GM21423 (cell line): ENCODE results near the gene SLN.

Experiments used
- ATAC-seq: cut with Tn5 transposase; IDR thresholded peaks from one replicate; pipeline ENCODE4 v1.9.1; 2021; ENCODE audit warnings: mild to moderate bottlenecking, moderate library complexity; ENCODE audit not compliant: unreplicated experiment

Gene SLN

GRCh38 chr11:107719557-107720302 lies 7.9 kb upstream of the SLN start:
- ATAC-seq, result no peak

- ATAC-seq, result no peak
Observed at GRCh38 chr11:107719073-107719472, 7.2 kb upstream of the SLN start.

- ATAC-seq, result no peak
Observed at GRCh38 chr11:107716884-107717532, 5.2 kb upstream of the SLN start.

- ATAC-seq, result no peak
Observed at GRCh38 chr11:107713009-107713408, 1.2 kb upstream of the SLN start.

GRCh38 chr11:107710301-107710700 lies 1.6 kb downstream of the SLN start:
- ATAC-seq, result no peak

- ATAC-seq, result no peak
Observed at GRCh38 chr11:107708792-107709191, 3.1 kb downstream of the SLN start.

- no peak for ATAC-seq
Observed at GRCh38 chr11:107707807-107708206, 4.0 kb downstream of the SLN start.

GRCh38 chr11:107707215-107707671 lies 4.6 kb downstream of the SLN start:
- no peak for ATAC-seq

GRCh38 chr11:107706531-107706930 lies 5.3 kb downstream of the SLN start:
- no peak for ATAC-seq

GRCh38 chr11:107705027-107705426 lies 6.8 kb downstream of the SLN start:
- no peak for ATAC-seq

GRCh38 chr11:107704451-107704850 lies 7.4 kb downstream of the SLN start:
- ATAC-seq, result no peak

- no peak for ATAC-seq
Observed at GRCh38 chr11:107702723-107703122, 9.1 kb downstream of the SLN start.

GRCh38 chr11:107702109-107702660 lies 9.7 kb downstream of the SLN start:
- no peak for ATAC-seq

- ATAC-seq, result no peak
Observed at GRCh38 chr11:107699371-107700285, 12.2 kb downstream of the SLN start.

GRCh38 chr11:107697291-107697690 lies 14.6 kb downstream of the SLN start:
- no peak for ATAC-seq

GRCh38 chr11:107696140-107696539 lies 15.7 kb downstream of the SLN start:
- no peak for ATAC-seq

GRCh38 chr11:107695446-107695845 lies 16.4 kb downstream of the SLN start:
- ATAC-seq, result no peak

- ATAC-seq, result no peak
Observed at GRCh38 chr11:107691000-107691750, 20.7 kb downstream of the SLN start.

GRCh38 chr11:107689317-107690202 lies 22.3 kb downstream of the SLN start:
- no peak for ATAC-seq
